Heart right ventricle (tissue), 16 donors: ENCODE measurements around the gene HIP1R. TPM values are rescaled to one million over a fixed set of nuclear protein-coding genes. Genes with fewer than 3 reads are reported as not detected.

Source experiments
- ATAC-seq, 8 donors: fragments of 200-7000 bp; cut with Tn5 transposase; one replicate each; pipeline ENCODE4 v1.9.1; 2020; ENCODE audit warnings: mild to moderate bottlenecking in 8 of 8, moderate library complexity in 8 of 8, moderate number of reproducible peaks in 1 of 8
- DNase-seq, 2 donors: peaks; one replicate each; pipeline ENCODE4 v3.0.0-alpha.2; 2020
- H3K27ac ChIP-seq, 10 donors: fragments of 200-600 bp; sonication (generic) in 2 of 10; one replicate each; pipeline versions ENCODE4 v1.5.0 to v1.8.0; 2020 to 2022; ENCODE audit warnings: mild to moderate bottlenecking in 3 of 10
- H3K27me3 ChIP-seq, 7 donors: fragments of 200-600 bp; one replicate each; pipeline ENCODE4 v1.8.0; 2021 to 2022; ENCODE audit warnings: mild to moderate bottlenecking in 2 of 7
- H3K36me3 ChIP-seq, 9 donors: fragments of 200-600 bp; sonication (generic) in 1 of 9; one replicate each; pipeline versions ENCODE4 v1.5.0 to v1.8.0; 2020 to 2022; ENCODE audit warnings: mild to moderate bottlenecking in 2 of 9
- H3K4me1 ChIP-seq, 9 donors: fragments of 200-600 bp; sonication (generic) in 1 of 9; one replicate each; pipeline versions ENCODE4 v1.5.0 to v1.8.0; 2020 to 2022; ENCODE audit warnings: mild to moderate bottlenecking in 4 of 9
- H3K4me3 ChIP-seq, 10 donors: fragments of 200-600 bp; sonication (generic) in 2 of 10; one replicate each; pipeline versions ENCODE4 v1.5.0 to v1.8.0; 2020 to 2022; ENCODE audit warnings: mild to moderate bottlenecking in 7 of 10, moderate library complexity in 2 of 10
- H3K9me3 ChIP-seq, 11 donors: fragments of 200-600 bp in 10 of 11; sonication (generic) in 2 of 11; one replicate each; pipeline versions ENCODE4 v1.5.0 to v1.8.0; 2013 to 2022; ENCODE audit warnings: mild to moderate bottlenecking in 2 of 11, control low read depth in 1 of 11, moderate library complexity in 1 of 11
- WGBS, 2 donors: extraction: QIAGEN DNeasy Blood & Tissue Kit; methylation state at CpG; one replicate each; pipeline ENCODE4 v1.1.7; 2013; ENCODE audit warnings: inconsistent platforms in 1 of 2; 5-methylcytosine and 5-hydroxymethylcytosine counted together
- intact Hi-C, 10 donors: fragments of 100-400 bp; cut with DNase I; formaldehyde crosslinking; loops; one replicate each; pipeline versions ENCODE4 v1.11.1 to v1.14.2; 2022
- polyA plus RNA-seq, 2 donors: library from polyadenylated mRNA; stranded (reverse); fragments of 200-250 nt; gene quantifications; one replicate each; pipeline ENCODE4 v1.2.3, GENCODE V29; 2013
- total RNA-seq, 10 donors: library from RNA; stranded (reverse); fragmentation: NEBNext Ultra II Directional in 3 of 10; extraction: Animal tissue kit (Norgen Biotek cat#: 25700) in 3 of 10; gene quantifications; one replicate each; pipeline versions ENCODE4 v1.2.1 to v1.2.4, GENCODE V29; 2021 to 2023
- TF ChIP-seq, protein P1 (sequence below), 9 donors: fragments of 200-600 bp; sonication (generic) in 2 of 9; IDR thresholded peaks; one replicate each; pipeline versions ENCODE4 v1.5.0 to v1.8.0; 2021 to 2022; ENCODE audit warnings: antibody characterized with exemption in 9 of 9, mild to moderate bottlenecking in 5 of 9, moderate library complexity in 1 of 9
- donor health status: Arrhythmogenic right ventricular cardiomyopathy.
- donor health status: ischemic (EF 13 %, LVEDD 7.1; RV severe dilation, severe dysfunction).
- donor health status: healthy with polysubstance abuse.
- donor health status: DM: no; HTN: yes; CAD: no.
- donor health status: DM: no; HTN: no; CAD: no.
- donor health status: ischemic (EF 25% LVEDD 6.9; RV normal size, moderate dysfunction).
- donor health status: ischemic (EF 25% LVEDD 5.7; RV mildly dilated, moderate dysfunction).
- donor health status: healthy.
- donor health status: DM: yes; HTN: yes; CAD: no.
- donor health status: Ischemic cardiomyopathy.
- donor health status: ischemic (EF 35%, LVEDD 5.7; RV mildly dilated, moderate dysfunction).
- donor health status: nonischemic (EF 11% LVEDD 7.7; RV severe dilation, severe dysfunction).
- donor health status: DM: yes; HTN: yes; CAD: no.
- donor health status: PGD.
- donor health status: ischemic (EF 29% LVEDD 5.4; RV normal size, mild dysfunction).
- donor health status: nonischemic (EF 23%, LVEDD 6.1; RV moderate dilation, normal function).

The HIP1R gene
- total and polyA plus RNA-seq, 12 donors = 13.7 to 37.7 (median 18.0) TPM

DNA sequence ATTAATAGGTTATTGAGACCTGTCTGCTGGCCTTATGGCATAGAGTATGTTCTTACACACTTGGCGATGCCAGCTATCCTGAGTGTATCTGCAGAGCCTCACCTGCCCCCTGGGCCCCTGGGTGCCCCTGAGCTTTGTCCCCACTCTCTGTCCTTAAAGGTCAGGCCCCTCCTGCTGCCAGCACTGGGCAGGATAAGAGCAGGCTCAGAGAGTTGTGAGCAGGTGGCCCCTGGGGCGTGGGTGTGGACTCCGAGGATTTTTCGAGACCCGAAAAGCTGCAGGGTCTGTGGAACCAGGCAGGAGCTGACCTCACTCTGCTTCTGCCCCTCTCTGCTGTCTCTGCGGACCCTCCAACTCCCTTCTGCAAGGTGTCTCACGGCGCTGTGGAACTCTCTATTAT lies 8.2 kb downstream of the HIP1R start:
- TF ChIP-seq, protein P1, sequence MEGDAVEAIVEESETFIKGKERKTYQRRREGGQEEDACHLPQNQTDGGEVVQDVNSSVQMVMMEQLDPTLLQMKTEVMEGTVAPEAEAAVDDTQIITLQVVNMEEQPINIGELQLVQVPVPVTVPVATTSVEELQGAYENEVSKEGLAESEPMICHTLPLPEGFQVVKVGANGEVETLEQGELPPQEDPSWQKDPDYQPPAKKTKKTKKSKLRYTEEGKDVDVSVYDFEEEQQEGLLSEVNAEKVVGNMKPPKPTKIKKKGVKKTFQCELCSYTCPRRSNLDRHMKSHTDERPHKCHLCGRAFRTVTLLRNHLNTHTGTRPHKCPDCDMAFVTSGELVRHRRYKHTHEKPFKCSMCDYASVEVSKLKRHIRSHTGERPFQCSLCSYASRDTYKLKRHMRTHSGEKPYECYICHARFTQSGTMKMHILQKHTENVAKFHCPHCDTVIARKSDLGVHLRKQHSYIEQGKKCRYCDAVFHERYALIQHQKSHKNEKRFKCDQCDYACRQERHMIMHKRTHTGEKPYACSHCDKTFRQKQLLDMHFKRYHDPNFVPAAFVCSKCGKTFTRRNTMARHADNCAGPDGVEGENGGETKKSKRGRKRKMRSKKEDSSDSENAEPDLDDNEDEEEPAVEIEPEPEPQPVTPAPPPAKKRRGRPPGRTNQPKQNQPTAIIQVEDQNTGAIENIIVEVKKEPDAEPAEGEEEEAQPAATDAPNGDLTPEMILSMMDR (IDR thresholded peaks at IDR 0.05) = no peak
- Histone ChIP-seq H3K4me3 (no peak overlapping the region), H3K27me3 (no peaks in the 10 kb centered on the region), H3K36me3 (peaks cover 0 to 4% (median 0%) of the 10 kb centered on the region in 9 donors), H3K9me3 (peaks cover 0 to 4% (median 0%) of the 10 kb centered on the region in 11 donors), H3K27ac (peak overlapping the region in 6 of 10 donors; percentile 86 to 98 (median 90)), H3K4me1 (peaks cover 6 to 50% (median 33%) of the 10 kb centered on the region in 9 donors)
- DNase-seq = no peak
- intact Hi-C loops = loop anchor here in 1 of 10 donors (10.0 kb wide), 1 partner anchor 49 kb away; no protein-coding TSS in a partner anchor
- no peak for ATAC-seq
- 89 to 95% methylated on average over 8 of the region's 8 CpGs for WGBS, 2 donors

GRCh38 chr12:122844366-122844971 lies 9.2 kb downstream of the HIP1R start:
- no peaks in the 10 kb centered on the region for H3K27me3 ChIP-seq
- ATAC-seq (no peak), DNase-seq (no peak)
- no peak overlapping the region for H3K4me3 ChIP-seq
- intact Hi-C loops = loop anchor here in 1 of 10 donors (10.0 kb wide), 1 partner anchor 50 kb away; no protein-coding TSS in a partner anchor
- peaks cover 0 to 13% (median 0%) of the 10 kb centered on the region in 9 donors for H3K36me3 ChIP-seq
- 87 to 89% methylated on average over 8 of the region's 8 CpGs for WGBS, 2 donors
- no peak overlapping the region for H3K27ac ChIP-seq
- TF ChIP-seq, protein P1 (IDR thresholded peaks at IDR 0.05) = no peak
- H3K9me3 ChIP-seq = no peaks in the 10 kb centered on the region
- peaks cover 10 to 57% (median 39%) of the 10 kb centered on the region in 9 donors for H3K4me1 ChIP-seq

DNA sequence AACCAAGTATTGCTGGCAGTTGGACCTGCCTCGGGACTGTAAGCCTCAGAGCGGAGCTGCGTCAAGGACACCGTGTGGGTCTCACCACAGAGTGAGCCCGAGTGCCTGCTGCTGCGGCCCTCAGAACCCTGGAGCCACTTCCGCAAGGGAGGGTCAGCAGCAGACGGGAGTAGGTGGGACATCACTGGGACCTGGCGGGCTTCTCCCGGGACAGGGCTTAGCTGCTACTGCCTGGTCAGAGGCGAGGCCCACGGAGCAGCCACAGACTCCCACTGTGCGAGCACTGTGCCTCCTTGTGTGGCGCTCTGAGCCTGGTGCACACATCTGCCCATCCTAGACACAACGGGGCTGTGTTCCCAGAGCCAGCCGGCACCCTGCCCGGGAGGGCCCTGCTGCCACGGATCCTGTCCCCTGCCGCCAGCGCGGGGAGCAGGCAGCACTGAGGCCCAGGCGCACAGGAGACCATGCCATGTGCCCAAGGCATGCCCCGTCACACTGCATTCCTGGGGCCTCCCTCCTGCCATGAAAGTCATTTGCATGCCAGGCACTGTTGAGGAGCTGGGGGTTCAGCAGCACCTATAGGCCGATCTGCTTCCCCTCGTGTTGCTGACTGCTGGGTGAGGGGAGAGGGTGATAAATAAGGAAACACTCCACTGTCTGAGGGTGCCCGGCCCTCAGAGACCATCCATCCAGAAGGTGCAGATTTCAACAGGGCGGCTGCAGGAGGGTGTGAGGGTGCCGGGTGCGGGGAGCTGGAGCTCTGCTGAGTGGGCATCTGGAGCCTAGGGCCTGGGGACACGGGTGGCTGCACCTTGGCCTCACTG lies 10.0 kb downstream of the HIP1R start:
- no peaks in the 10 kb centered on the region for H3K27me3 ChIP-seq
- TF ChIP-seq, protein P1 (IDR thresholded peaks at IDR 0.05) = no peak
- no peak overlapping the region for H3K4me3 ChIP-seq
- H3K36me3 ChIP-seq = peaks cover 0 to 13% (median 0%) of the 10 kb centered on the region in 9 donors
- H3K9me3 ChIP-seq = no peaks in the 10 kb centered on the region
- 83 to 91% methylated on average over 30 of the region's 30 CpGs for WGBS, 2 donors
- no peak overlapping the region for H3K27ac ChIP-seq
- H3K4me1 ChIP-seq = peaks cover 10 to 62% (median 45%) of the 10 kb centered on the region in 9 donors
- intact Hi-C loops = loop anchor here in 1 of 10 donors (10.0 kb wide), 1 partner anchor 50 kb away; no protein-coding TSS in a partner anchor
- no peak for ATAC-seq
- no peak for DNase-seq

DNA sequence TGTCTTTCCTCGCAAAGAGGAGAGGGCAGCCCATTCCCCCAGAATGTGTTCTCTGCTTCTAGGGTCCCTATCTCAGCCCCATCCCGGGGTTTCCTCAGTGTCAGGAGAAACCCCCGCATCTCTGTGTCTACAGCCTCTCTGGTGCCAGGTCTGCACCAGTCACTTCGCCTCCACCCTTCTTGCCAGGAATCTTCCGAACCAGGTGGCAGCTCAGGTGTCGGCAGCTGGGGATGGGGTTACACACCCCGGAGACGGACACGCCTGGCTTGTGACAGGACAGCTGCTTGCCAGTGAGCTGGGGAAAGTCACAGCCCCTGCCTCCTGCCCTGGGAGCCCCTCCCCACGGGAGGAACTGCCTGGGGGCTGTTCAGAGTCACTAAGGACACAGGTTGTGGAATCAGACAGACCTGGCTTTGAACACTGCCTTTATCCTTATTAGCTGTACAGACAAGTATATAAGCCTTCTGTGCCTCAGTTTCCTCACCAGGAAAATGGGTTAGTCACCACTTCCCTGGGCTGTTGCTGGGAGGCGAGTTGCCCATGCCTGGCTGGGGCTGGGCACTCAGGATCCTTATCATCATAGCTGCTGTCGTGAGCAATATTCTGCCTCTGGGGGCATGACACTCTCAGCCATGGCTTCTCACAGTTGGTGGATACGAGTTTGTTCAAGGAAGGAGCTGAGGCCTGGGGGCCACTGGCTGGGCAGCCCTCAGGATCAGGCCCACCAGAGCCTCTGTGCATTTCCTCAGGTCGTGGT lies 10.8 kb downstream of the HIP1R start:
- ATAC-seq (no peak), DNase-seq (no peak)
- peaks cover 0 to 13% (median 0%) of the 10 kb centered on the region in 9 donors for H3K36me3 ChIP-seq
- H3K4me3 ChIP-seq = no peak overlapping the region
- H3K4me1 ChIP-seq = peaks cover 10 to 57% (median 42%) of the 10 kb centered on the region in 9 donors
- intact Hi-C loops = loop anchor here in 1 of 10 donors (10.0 kb wide), 1 partner anchor 51 kb away; no protein-coding TSS in a partner anchor
- TF ChIP-seq, protein P1 (IDR thresholded peaks at IDR 0.05) = no peak
- WGBS, 2 donors = 82 to 86% methylated on average over 14 of the region's 14 CpGs
- H3K27ac ChIP-seq = no peak overlapping the region
- no peaks in the 10 kb centered on the region for H3K9me3 ChIP-seq
- H3K27me3 ChIP-seq = no peaks in the 10 kb centered on the region
